ENCODE results near the gene DAPK1.

- TF ChIP-seq, protein P1, sequence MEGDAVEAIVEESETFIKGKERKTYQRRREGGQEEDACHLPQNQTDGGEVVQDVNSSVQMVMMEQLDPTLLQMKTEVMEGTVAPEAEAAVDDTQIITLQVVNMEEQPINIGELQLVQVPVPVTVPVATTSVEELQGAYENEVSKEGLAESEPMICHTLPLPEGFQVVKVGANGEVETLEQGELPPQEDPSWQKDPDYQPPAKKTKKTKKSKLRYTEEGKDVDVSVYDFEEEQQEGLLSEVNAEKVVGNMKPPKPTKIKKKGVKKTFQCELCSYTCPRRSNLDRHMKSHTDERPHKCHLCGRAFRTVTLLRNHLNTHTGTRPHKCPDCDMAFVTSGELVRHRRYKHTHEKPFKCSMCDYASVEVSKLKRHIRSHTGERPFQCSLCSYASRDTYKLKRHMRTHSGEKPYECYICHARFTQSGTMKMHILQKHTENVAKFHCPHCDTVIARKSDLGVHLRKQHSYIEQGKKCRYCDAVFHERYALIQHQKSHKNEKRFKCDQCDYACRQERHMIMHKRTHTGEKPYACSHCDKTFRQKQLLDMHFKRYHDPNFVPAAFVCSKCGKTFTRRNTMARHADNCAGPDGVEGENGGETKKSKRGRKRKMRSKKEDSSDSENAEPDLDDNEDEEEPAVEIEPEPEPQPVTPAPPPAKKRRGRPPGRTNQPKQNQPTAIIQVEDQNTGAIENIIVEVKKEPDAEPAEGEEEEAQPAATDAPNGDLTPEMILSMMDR (IDR thresholded peaks at IDR 0.05): no peak
- TF ChIP-seq POLR2A (IDR thresholded peaks at IDR 0.05): no peak
Observed at GRCh38 chr9:87535817-87536539, 38.3 kb downstream of the DAPK1 start.

Data from suprapubic skin (tissue), 3 donors.